ENCODE results near the gene KREMEN2. TPM values are rescaled to one million over a fixed set of nuclear protein-coding genes. Genes with fewer than 3 reads are reported as not detected.
A peak's percentile ranks its signal among the peaks of the same experiment; 100 is the strongest.

Gene KREMEN2
- total and polyA plus RNA-seq, 2 of the 13 experiments (the other 11 are each of a cell fraction or from before 2014, with no cell fraction given), result 0.48 to 1.2 TPM

- 0 out of 2 replicates have a peak, but pooled peaks have one; percentile 53 for TF ChIP-seq GLI4 (CRISPR knock-in tag; IDR thresholded peaks at IDR 0.05; ENCODE audit: borderline replicate concordance)
- TF ChIP-seq ZNF720 (CRISPR knock-in tag; IDR thresholded peaks at IDR 0.05), result no peak
- TF ChIP-seq ZNF550 (CRISPR knock-in tag; IDR thresholded peaks at IDR 0.05; ENCODE audit: borderline replicate concordance), result no peak
- no peak for TF ChIP-seq AHR (CRISPR knock-in tag; IDR thresholded peaks at IDR 0.05)
- peak; percentile 92 for TF ChIP-seq AGO2 (optimal IDR thresholded peaks at IDR 0.05; ENCODE audit: low read depth, low read length)
- no peak for TF ChIP-seq SCMH1 (CRISPR knock-in tag; IDR thresholded peaks at IDR 0.05; ENCODE audit: borderline replicate concordance)
- TF ChIP-seq SKIL (CRISPR knock-in tag; IDR thresholded peaks at IDR 0.05; ENCODE audit: borderline replicate concordance), result 0 out of 2 replicates have a peak, but pooled peaks have one; percentile 45
- TF ChIP-seq ZNF205 (CRISPR knock-in tag; IDR thresholded peaks at IDR 0.05), result no peak
- peak; percentile 68; the same call in 1 of the 2 replicates for TF ChIP-seq MTERF4 (CRISPR knock-in tag; IDR thresholded peaks at IDR 0.05)
- no peak for TF ChIP-seq RFX3 (CRISPR knock-in tag; IDR thresholded peaks at IDR 0.05)
- TF ChIP-seq SRF (IDR thresholded peaks at IDR 0.05; ENCODE audit: low read depth, low read length), result no peak
- TF ChIP-seq THRA (CRISPR knock-in tag; IDR thresholded peaks at IDR 0.05; ENCODE audit: borderline replicate concordance), result peak; percentile 35; the same call in 1 of the 2 replicates
- no peak for TF ChIP-seq ZBTB20 (CRISPR knock-in tag; IDR thresholded peaks at IDR 0.05; ENCODE audit: borderline replicate concordance, low read depth)
- TF ChIP-seq ZNF263 (CRISPR knock-in tag; IDR thresholded peaks at IDR 0.05), result peak; percentile 93
- TF ChIP-seq SP5 (CRISPR knock-in tag; IDR thresholded peaks at IDR 0.05; ENCODE audit: borderline replicate concordance, low read depth), result peak; percentile 40; the same call in 1 of the 2 replicates
- no peak for TF ChIP-seq ELF3 (CRISPR knock-in tag; IDR thresholded peaks at IDR 0.05)
- no peak for TF ChIP-seq ZMYM4 (CRISPR knock-in tag; IDR thresholded peaks at IDR 0.05)
- TF ChIP-seq ZNF24 (IDR thresholded peaks at IDR 0.05), result no peak
- peak; percentile 60 for TF ChIP-seq XRCC5 (optimal IDR thresholded peaks at IDR 0.05; ENCODE audit: low read length)
- TF ChIP-seq ZNF790 (CRISPR knock-in tag; IDR thresholded peaks at IDR 0.05; ENCODE audit: borderline replicate concordance), result 0 out of 2 replicates have a peak, but pooled peaks have one; percentile 53
- TF ChIP-seq HNRNPK (IDR thresholded peaks at IDR 0.05; ENCODE audit: low read depth, low read length, poor library complexity, severe bottlenecking), result peak; percentile 52
- peak; percentile 49; the same call in 1 of the 2 replicates for TF ChIP-seq KAT8 (CRISPR knock-in tag; IDR thresholded peaks at IDR 0.05)
- no peak for TF ChIP-seq ZNF724P (CRISPR knock-in tag; IDR thresholded peaks at IDR 0.05; ENCODE audit: borderline replicate concordance)
Observed at GRCh38 chr16:2969545-2970521, 5.8 kb downstream of the KREMEN2 start (continued).

Measured in HepG2 (cell line).